GM12864 (cell line): ENCODE data around the gene AOAH.

Experiments
- DNase-seq: peaks from one replicate; pipeline ENCODE4 v3.0.0-alpha.2; 2011; ENCODE audit warnings: low read depth
- H3K4me3 ChIP-seq: 2 replicates; pipeline ENCODE4 v1.5.1; 2011; ENCODE audit warnings: mild to moderate bottlenecking, low read depth, low read length, control low read depth
- CTCF ChIP-seq: IDR thresholded peaks from 2 replicates; pipeline ENCODE4 v1.5.1; 2011; ENCODE audit warnings: low read depth, mild to moderate bottlenecking, moderate library complexity, low read length, control low read depth, inconsistent platforms; ENCODE audit errors: missing control alignments

Gene AOAH

GRCh38 chr7:36670585-36671431, 53.5 kb downstream of the AOAH start:
- TF ChIP-seq CTCF, result peak; percentile 91
- no peak overlapping the region for H3K4me3 ChIP-seq
- DNase-seq, result no peak

GRCh38 chr7:36668750-36669149, 55.5 kb downstream of the AOAH start:
- no peak overlapping the region for H3K4me3 ChIP-seq
- no peak for DNase-seq
- no peak for TF ChIP-seq CTCF

DNA sequence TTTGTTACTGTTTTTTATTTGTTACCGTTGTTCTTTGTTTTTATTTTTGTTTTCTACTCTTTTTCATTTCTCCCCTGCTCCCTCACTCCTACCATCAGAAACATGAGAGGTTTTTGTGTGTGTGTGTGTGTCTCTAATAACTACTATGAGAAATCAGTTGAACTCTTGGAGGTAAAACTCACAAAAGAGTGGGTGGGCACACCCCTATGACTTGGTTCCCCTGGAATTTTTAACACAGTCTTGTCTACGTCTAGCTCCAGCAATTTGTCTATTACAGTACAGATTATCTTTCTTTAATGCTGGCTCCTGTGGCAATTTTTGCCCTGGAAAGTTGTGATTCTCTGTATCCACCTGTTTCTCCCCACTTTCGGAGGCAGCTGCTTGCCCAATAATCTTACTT, 56.2 kb downstream of the AOAH start:
- no peak for TF ChIP-seq CTCF
- DNase-seq, result no peak
- no peak overlapping the region for H3K4me3 ChIP-seq

GRCh38 chr7:36667007-36667745, 57.1 kb downstream of the AOAH start:
- no peak for TF ChIP-seq CTCF
- H3K4me3 ChIP-seq, result no peak overlapping the region
- DNase-seq, result no peak

- no peak for TF ChIP-seq CTCF
- no peak overlapping the region for H3K4me3 ChIP-seq
- no peak for DNase-seq
These were observed 60.8 kb downstream of the AOAH start for GRCh38 chr7:36663481-36663880.

- TF ChIP-seq CTCF, result no peak
- H3K4me3 ChIP-seq, result no peak overlapping the region
- DNase-seq, result no peak
These were observed 63.0 kb downstream of the AOAH start for GRCh38 chr7:36661135-36661840.
